T-helper 9 cell (primary cell): ENCODE measurements around the gene BCAS4.

ENCODE experiments used
- DNase-seq: peaks from one replicate; pipeline ENCODE4 v3.0.0-alpha.2; 2020

Gene BCAS4

DNA sequence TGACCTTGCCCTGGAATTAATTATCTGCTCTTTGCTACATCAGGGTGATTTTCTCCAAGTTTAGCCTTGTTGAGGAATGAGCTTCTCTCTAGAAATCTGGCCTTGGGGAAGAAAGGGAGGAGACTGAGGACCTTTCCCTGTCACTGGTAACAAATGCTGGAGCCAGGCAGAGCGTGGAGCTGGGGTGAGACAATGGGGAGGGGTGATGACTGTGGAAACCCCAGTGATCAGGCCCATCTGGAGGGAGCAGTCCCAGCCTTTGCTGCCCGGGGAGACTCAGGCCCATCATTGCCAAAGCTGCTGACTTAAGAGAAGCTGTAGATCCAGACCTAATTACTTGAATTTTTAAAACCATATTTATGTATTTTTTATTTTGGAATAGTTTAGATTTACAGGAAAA lies 31.3 kb downstream of the BCAS4 start:
- DNase-seq, result no peak

DNA sequence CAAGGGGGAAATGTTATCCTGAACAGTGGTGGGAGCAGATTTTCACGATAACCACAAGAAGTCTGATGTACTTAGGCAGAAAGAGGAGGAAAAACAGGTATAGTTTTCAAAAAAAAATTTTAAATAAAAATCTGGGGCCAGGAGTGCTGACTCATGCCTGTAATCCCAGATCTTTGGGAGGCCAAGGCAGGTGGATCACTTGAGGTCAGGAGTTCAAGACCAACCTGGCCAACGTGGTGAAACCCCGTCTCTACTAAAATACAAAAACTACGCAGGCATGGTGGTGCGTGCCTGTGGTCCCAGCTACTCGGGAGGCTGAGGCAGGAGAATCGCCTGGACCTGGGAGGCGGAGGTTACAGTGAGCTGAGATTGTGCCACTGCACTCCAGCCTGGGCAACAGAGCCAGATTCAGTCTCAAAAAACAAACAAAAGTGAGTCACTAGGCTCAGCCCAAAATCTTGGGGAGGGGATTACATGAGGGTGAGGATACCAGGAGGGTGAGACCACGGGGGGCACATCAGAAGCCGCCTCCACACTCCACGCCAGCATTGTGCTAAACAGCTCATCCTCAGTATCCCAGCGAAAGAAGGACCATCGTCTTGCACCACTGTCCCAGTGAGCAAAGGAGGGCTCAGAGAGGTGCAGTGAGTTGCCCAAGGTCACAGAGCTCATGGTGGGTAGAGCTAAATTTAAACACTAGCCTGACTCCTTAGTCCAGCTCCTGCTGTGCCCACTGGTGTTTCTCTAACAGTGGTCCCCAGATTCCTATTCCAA lies 33.7 kb downstream of the BCAS4 start:
- no peak for DNase-seq

DNA sequence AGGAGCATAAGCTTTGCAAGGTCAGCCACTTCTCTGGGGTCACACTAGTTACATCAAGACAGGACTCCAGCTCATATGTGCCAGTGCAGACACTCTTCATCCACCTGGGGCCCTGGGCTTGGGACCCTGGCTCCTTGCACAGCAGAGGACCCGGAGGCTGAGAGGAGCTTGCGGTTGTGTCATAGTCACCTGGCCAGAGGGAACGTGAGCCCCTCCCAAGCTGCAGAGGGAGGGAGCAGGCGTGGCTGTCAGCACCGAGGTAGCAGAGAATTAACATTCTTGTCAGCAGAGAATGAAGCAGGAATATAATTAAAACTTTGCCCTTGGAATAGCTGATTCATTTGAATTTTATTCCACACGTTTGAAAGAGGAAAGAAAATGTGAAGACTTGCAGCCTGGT lies 36.8 kb downstream of the BCAS4 start:
- DNase-seq, result no peak

DNA sequence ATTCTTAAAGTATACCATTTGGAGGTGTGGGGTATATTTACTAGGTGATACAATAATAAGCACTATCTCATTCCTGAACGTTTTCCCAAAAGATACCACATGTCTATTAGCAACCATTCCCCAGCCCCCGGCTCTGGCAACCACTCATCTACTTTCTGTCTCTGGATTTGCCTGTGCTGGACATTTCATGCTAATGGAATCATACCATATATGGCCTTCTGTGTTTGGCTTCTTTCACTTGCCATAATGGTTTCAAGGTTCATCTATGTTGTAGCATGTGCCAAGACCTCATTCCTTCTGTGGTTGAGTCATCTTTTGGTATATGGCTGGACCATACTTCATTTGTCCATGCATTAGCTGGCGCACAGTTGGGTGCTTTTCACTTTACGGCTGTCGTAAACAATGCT lies 39.7 kb downstream of the BCAS4 start:
- no peak for DNase-seq

DNA sequence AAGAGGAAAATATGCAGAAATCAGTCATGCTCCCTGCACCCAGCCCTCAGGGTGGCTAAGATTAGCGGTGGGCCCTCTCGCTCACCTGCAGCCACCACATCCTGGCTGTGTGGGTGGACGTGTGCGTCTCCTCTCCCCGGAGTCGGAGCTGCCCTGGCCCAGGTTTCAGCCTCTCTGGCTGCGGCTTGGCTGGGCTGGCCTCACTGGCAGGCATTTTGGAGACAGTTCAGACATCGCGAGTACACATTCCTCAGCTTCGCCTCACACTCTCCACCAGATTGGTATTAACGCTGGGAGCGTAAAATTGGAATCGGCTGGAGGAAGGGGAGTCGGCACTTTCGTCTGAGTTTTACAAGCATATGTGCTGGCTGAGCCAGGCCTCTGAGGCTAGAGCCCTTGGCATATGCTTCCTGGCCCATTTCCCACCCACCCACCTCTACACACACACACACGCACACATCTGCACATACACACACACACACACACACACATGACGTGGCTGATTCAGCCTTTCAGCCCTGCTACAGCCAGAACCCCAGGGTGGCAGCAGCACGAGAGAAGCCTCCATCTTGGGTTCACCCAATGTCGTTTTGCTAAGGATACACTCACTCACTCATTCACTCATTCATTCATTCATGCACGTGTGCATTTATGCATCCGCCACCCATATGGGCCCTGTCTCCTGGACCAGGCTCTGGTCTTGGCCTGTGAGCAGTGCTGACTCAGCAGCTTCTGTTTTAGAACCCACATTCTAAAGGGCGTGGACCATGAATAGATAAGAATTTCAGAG lies 42.9 kb downstream of the BCAS4 start:
- DNase-seq, result no peak

DNA sequence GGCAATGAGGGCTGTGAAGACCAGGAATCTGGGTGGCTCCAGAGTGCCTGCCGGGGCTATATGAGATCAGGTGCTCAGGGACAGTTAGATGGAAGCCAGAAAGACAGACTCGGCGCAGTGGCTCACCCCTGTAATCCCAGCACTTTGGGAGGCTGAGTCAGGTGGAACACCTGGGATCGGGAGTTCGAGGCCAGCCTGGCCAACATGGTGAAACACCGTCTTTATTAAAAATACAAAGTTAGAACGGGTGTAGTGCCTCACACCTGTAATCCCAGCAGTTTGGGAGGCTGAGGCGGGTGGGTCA lies 43.4 kb downstream of the BCAS4 start:
- DNase-seq, result no peak

DNA sequence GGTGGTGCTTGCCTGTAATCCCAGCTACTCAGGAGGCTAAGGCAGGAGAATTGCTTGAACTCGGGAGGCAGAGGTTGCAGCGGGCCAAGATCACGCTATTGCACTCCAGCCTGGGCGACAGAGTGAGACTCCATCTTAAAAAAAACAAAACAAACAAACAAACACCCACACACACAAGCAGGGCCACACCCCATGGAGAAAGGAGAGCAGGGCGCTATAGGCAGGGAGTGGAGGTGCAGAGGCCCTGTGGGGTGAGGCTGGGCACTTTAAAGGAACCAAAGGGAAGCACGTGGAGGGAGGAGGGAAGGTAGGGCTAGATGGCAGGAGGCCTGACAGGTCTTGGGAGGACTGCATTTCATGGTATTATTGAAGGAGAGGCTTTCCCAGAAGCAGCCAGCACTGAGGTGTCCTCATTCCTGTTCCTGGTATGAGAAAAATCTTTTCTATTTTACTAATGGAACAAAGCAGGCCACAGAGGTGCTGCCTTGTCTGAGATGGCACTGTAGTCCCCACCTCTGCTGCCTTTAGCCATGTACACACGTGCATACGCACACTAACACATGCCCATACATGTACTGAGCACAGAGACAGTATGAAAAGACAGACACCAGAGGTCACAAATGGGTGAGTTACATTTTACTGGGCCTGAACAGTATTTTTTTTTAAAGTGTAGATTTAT lies 44.0 kb downstream of the BCAS4 start:
- no peak for DNase-seq

DNA sequence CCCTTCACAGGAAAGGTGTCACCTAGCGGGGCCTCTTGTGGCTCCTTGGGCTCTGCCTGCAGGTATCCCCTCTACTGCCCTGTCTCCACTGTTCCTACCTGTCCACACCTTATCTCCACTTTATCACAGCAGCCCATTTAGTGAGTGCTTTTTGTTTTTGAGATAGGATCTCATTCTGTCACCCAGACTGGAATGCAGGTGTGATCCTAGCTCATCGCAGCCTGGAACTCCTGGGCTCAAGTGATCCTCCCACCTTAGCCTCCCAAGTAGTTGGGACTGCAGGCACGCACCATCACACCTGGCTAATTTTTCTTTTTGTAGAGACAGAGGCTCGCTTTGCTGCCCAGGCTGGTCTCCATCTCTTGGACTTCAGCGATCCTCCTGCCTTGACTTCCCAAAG lies 48.0 kb downstream of the BCAS4 start:
- no peak for DNase-seq

DNA sequence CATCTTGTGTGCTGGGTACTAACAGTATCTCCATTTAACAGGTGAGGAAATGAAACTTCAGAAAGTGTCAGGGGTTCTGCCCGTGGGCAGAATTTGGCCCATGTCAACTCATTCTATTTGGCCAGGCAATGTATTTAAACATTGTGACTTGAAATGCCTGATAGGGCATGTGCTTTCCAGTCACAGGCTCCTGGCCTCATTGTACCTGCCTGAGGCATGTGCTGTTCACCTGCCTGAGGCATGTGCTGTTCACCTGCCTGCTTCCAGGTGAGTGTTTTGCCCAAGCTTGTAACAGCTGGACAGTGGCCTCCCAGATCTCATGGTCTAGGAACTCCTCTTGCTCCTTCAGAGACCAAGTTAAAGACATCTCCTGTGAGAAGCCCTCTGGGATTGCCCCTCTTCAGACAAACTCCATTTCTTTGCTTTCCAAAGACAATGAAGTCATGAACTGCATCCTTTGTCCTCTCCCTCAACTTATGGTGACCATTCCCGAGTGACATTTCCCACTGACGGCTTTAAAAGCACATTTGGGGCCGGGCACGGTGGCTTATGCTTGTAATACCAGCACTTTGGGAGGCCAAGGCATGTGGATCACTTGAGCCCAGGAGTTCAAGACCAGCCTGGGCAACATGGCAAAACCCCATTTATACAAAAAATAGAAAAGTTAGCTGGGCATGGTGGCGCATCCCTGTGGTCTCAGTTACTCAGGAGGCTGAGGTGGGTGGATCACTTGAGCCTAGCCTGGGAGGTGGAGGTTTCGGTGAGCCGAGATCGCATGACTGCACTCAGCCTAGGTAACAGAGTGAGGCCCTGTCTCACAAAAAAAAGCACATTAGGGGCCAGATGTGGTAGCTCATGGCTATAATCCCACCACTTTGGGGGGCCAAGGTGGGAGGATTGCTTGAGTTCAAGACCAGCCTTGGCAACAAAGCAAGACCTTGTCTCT lies 48.7 kb downstream of the BCAS4 start:
- no peak for DNase-seq

DNA sequence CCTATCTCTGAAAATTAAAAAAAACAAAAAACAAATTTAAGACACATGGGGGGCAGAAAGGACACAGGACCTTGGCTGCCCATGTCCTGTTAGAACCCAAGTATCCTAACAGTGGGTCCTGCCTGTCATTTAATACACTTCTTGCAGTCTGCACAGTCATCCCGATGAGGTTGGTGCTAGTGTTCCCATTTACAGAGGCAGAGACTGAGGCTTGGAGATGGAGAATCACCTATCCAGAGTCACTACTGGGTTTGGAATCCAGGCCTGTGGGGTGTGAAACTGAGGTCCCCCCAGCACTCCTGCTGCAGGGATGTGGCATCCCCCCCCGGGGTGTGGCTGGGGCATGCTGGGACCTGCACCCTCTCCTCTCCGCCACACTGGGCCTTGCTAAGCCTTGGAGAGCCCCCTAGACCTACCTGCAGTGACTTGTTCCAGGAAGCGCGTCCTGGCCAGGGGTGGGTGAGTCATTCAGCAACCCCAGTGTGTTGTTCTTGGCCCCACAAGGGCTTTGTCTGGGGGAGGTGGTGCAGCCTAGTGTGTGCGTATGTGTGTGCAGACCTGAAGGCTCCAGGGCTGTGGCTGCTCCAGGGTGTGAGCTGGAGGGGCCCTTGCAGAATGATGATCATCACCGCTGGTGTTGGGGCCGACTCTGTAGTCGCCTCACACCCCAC lies 49.7 kb downstream of the BCAS4 start:
- DNase-seq, result no peak

DNA sequence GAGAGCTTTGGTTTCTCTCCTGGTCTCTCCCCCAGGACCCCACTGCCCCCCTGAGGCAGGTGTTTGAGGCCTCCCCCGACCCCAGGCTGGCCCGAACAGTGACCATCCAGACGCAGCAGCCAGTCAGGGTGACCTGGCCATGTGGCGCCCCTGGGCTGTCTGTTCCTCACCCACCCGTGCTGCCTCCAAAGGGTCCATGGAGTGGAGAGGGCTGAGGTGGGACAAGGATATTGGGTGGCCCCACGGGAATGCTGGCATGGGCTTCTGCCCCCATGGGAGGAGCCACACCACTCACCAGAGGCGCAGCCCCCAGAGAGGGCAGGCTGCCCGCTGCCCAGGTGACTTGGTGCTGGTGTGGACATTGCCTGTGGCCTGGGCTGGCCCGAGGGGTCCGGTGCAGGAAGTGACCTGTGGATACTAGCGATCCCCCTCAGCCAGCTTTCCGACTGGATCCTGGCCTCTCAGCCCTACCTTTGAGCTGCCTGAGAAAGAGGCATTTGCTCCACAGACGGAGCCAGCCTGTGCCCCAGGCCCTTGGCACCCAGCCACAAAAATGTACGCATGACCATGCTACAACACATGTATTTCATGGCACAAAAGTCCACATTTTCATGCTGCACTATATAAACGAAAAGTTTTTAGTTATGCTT lies 50.8 kb downstream of the BCAS4 start:
- DNase-seq, result no peak

DNA sequence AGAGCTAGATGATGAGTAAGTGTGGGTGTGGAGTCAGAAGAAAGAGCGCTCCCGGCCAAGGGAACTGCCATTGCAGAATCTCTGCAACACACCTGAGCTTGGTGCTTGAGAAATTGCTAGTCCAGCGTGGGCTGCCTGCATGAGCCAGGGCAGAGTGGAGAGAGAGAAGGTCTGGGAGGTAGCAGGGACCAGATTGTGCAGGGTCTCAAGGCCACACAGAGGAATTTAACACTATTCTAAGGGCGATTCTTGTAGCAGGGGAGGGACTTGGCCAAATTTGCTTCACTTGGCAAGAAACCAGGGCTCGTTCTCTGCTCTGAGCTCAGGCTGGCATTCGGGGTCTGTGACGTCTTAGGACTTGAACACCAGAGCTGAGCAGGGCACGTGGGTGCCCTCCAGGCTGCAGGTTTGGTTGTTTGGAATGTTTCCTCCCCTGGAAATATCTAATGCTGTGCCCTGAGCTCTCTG lies 53.5 kb downstream of the BCAS4 start:
- DNase-seq, result no peak

DNA sequence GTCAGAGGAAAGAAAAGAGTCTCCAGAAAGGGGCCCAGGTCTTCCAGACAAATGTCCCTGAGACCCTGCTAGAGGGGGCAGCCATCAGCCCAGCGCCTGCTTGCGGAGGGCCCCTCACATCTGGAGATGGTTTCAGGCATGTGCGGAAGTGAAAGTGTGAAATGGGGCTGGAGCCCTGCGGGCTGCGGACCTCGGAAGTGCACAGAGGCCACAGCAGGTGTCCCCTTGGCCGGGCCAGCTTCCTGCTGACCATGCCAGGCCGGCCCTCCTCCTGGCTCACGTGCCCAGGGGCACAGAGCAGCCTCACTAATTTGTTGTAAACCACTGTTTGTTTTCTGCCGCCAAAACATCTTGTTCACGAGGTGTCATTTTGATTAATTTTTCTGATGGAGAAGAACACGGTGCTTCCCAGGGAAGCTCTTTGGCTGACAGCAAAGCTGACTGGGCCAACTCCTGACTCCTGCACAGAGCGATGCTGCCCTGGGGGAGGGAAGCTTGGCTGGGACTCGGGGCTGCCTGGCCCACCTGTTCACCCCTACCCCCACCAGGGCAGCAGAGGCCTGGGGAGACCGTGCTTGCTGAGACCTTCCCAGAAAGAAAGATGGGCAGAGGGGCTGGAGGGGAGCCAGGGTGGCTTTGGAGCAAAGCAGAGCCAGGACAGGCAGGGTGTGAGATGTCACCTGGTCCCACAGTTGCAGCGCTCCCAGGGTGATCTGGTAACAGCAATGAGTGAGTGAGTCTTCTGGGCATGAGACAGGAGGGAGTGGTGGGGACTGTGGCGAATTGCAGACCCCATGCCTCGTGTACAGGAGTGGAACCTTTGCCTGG lies 54.2 kb downstream of the BCAS4 start:
- no peak for DNase-seq

DNA sequence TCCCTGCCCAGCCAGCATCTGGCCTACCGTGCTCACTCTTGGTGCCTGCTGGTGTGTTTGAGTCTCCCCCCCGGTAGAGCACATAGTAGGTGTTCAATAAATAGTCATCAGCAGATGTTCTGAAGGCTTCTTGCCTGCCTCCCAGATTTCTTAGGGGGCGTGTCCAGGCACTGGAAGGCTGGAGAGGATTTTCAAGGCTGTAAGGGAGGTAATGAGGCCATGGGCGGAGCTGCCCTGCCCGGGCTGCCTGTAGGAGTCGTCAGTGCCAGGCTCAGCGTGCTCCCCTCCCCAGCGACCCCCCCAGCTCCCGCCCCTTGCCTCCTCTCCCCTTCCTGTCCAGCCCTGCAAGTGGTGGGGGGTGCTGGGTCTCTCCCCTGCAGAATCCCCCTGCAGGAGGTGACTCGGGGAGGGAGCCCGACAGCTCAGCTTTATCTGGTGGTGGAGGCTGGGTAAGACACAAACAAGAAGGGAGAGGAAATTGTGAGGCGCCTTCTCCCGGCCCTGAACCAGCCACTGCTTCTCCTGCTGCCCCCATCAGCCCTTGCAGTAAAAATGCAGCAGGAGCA lies 55.9 kb downstream of the BCAS4 start:
- DNase-seq, result no peak

DNA sequence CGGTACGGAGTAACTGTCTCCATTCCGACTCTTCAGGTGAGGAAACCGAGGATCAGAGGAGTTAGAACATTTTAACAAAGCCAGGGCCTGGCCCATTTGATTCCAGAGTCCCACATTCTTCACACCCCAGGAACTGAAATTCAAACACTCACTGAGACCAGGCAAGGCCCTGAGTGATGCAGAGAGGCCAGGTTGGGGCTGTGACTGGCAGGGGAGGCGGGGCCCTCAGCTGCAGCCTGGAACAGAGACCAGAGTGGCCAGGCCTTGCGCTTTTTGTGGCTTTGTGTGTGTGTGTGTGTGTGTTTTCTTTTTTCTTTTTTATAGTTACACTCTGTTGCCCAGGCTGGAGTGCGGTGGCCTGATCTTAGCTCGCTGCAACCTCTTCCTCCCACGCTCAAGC lies 57.2 kb downstream of the BCAS4 start:
- no peak for DNase-seq

DNA sequence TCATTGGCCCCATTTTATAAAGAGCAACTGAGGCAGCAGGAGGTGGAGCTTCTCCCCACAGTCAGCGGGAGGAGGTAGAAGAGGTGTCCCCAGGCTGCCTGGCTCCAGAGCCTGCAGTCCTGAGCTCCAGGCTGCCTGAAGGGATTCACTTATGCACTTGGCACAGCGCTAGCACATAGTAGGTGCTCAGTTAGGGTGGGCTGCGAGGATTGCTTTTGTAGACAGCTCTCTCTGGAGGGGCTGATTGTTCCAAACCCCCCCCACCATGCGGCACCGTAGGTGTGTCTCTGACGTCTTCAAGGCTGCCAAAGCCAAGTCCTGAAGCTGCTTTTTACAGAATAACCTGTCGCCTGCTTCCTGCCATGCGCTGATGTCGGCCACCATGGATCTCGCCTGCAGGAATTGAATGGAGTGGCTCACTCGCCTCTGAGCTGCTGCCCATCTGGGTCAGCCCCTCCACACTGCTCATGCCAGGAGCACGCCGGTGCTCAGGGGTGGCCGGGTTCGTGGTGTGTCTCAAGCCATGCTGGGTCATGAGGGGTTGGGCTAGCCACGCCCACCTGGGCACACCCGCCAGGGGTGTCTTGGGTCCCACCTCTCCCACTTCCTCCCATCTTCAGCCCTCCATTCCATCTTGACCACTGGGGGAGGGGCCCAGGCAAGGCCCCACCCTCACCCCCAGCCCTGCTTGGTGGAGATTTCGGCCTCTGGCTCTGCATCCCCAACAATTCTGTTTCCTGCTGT lies 59.8 kb downstream of the BCAS4 start:
- no peak for DNase-seq

DNA sequence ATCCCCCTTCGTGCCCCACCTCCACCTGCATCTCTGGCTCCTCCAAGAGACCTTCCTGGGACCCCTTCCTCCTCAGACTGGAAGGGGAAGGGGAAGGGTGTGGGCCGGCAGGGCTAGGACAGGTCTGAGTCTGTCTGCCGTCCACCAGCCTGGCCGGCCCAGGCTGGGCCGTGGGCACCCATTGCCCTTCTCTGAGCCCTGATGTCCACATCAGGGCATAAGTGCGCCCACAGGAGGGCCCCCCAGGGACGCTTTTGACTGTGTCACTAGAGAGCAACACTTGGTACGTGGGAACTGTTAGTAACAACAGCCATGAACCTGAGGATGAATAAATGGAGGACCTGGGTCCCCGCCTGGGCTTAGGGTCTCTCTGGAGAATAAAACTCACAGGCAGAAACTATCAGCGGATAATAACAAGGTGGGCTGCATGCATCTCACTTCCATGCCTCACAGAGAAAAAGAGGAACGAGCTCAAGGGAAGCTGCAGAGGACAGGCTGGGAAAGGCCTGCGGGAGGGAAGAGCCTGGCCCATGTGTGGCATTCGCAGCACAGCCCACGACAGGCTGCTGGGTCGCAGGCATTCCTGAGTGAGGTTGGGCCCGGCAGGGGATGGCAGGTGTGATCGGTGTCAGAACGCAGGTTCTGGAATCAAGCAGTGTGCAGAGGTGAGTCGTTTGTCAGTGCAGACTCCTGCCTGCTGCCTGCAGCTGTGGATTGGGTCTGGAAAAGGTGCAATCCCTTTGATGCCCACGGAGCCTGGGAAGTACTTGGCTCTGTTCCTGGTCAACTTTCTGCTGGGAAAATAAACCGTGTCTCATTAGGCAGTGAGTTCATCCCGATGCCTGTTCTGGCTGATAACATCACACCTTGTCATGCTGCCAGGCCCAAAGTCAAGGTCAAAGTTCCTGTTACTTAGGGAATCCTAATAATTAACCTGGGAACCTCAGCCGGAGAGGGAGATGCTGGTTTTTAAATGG lies 60.9 kb downstream of the BCAS4 start:
- no peak for DNase-seq

DNA sequence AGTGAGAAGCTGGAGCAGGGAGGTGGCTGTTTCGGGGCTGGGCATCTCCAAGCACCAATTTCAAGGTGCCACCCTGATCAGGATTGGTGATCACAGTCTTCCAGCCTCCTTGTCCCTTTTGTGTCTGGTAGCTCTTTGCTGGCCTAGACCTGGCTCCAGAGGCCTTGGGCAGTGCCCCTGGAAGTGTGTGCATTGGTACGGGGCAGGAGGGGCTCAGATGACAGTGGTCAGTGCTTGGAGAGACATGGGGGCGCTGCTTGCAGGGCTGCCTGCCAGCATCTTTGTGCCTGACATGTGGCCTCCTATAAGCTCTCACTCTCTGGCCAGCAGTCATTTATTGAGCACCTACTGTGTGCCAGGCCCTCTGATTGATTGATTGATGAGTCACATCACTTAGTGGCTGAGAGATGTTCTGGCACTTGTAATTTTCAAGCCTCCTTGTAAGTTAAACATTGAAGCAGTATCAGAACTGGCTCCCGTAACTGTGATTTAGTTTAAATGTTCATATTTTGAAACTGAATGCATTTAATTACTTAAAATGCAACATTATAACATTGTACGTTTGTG lies 61.7 kb downstream of the BCAS4 start:
- no peak for DNase-seq
